Keratinocyte (primary cell): Measurements from ENCODE around the gene LPXN. TPM values are rescaled to one million over a fixed set of nuclear protein-coding genes. Genes with fewer than 3 reads are reported as not detected.

Experiments
- DNase-seq: peaks from one replicate; pipeline ENCODE4 v3.0.0-alpha.2; 2011; ENCODE audit warnings: low read depth, missing footprints, low spot score
- FAIRE-seq: peaks from 2 replicates; lab custom pipeline; 2011; peaks lifted over from hg19 to GRCh38; lab: Jason Lieb, UNC
- H2AFZ ChIP-seq: 2 replicates; pipeline ENCODE4 v1.6.0; 2012; ENCODE audit warnings: low read length, control low read depth, inconsistent platforms; ENCODE audit not compliant: control insufficient read depth
- H3K27ac ChIP-seq: 2 replicates; pipeline ENCODE4 v1.5.1; 2011; ENCODE audit warnings: low read length; ENCODE audit not compliant: control insufficient read depth, insufficient read depth
- H3K27me3 ChIP-seq: 3 replicates; pipeline ENCODE4 v1.6.0; 2011; ENCODE audit warnings: low read length; ENCODE audit not compliant: control insufficient read depth, insufficient read depth; ENCODE audit errors: extremely low read depth
- H3K36me3 ChIP-seq, 2 experiments: 2 replicates in 1 of 2; 3 replicates in 1 of 2; pipeline ENCODE4 v1.5.1; 2011; ENCODE audit warnings: low read length in 2 of 2, mild to moderate bottlenecking in 1 of 2; ENCODE audit not compliant: control insufficient read depth in 2 of 2, insufficient read depth in 2 of 2; ENCODE audit errors: extremely low read depth in 1 of 2
- H3K4me1 ChIP-seq: 3 replicates; pipeline ENCODE4 v1.5.1; 2011; ENCODE audit warnings: low read length; ENCODE audit not compliant: control insufficient read depth, insufficient read depth; ENCODE audit errors: extremely low read depth
- H3K4me2 ChIP-seq: 3 replicates; pipeline ENCODE4 v1.6.0; 2011; ENCODE audit warnings: low read depth, low read length; ENCODE audit not compliant: control insufficient read depth, insufficient read depth; ENCODE audit errors: extremely low read depth
- H3K4me3 ChIP-seq, 3 experiments: fragments of 200-600 bp in 1 of 3; sonication (generic) in 1 of 3; 2 replicates in 2 of 3; 3 replicates in 1 of 3; pipeline ENCODE4 v1.5.1; 2011 to 2016; ENCODE audit warnings: low read length in 3 of 3, mild to moderate bottlenecking in 3 of 3, control low read depth in 2 of 3, inconsistent platforms in 1 of 3, low read depth in 1 of 3, mixed read lengths in 1 of 3, mixed run types in 1 of 3, moderate library complexity in 1 of 3; ENCODE audit not compliant: control insufficient read depth in 2 of 3, insufficient read depth in 2 of 3; ENCODE audit errors: extremely low read depth in 1 of 3
- H3K79me2 ChIP-seq: 2 replicates; pipeline ENCODE4 v1.6.0; 2012; ENCODE audit warnings: low read length; ENCODE audit not compliant: control insufficient read depth, insufficient read depth
- H3K9ac ChIP-seq: 3 replicates; pipeline ENCODE4 v1.6.0; 2011; ENCODE audit warnings: low read length; ENCODE audit not compliant: control insufficient read depth, insufficient read depth; ENCODE audit errors: extremely low read depth
- H3K9me1 ChIP-seq: 3 replicates; pipeline ENCODE4 v1.6.0; 2011; ENCODE audit warnings: low read length; ENCODE audit not compliant: control insufficient read depth, insufficient read depth; ENCODE audit errors: extremely low read depth
- H3K9me3 ChIP-seq: 2 replicates; pipeline ENCODE4 v1.5.1; 2012; ENCODE audit warnings: low read depth, low read length; ENCODE audit not compliant: control insufficient read depth
- H4K20me1 ChIP-seq: 3 replicates; pipeline ENCODE4 v1.6.0; 2011; ENCODE audit warnings: low read length; ENCODE audit not compliant: control insufficient read depth, insufficient read depth; ENCODE audit errors: extremely low read depth
- EZH2 ChIP-seq: IDR thresholded peaks from one replicate; pipeline ENCODE4 v1.6.1; 2012; ENCODE audit warnings: inconsistent platforms, mild to moderate bottlenecking, low read length, moderate library complexity
- dilution Hi-C: fragments of 300-500 bp; cut with MboI; formaldehyde crosslinking; loops from one replicate; pipeline ENCODE4 v1.7.0; 2020; ENCODE audit warnings: low sequenced_read_pairs; ENCODE audit not compliant: extremely low pct_ligation_motif_present
- polyA plus RNA-seq, 5 experiments: library from polyadenylated mRNA; depleted of rRNA in 3 of 5; stranded (reverse) in 3 of 5; stranded (forward) in 1 of 5; unstranded in 1 of 5; fragments of >200 nt; gene quantifications; 1 replicate in 1 of 5; 2 replicates in 3 of 5; 3 replicates in 1 of 5; pipeline versions ENCODE4 v1.2.1 to v1.2.3, GENCODE V29; 2011 to 2012; ENCODE audit warnings: missing spikeins in 2 of 5, low read depth in 1 of 5, low replicate concordance in 1 of 5
- TF ChIP-seq, protein P1 (sequence below), 3 experiments: IDR thresholded peaks in 1 of 3; conservative IDR thresholded peaks in 1 of 3; optimal IDR thresholded peaks in 1 of 3; 2 replicates in 2 of 3; 3 replicates in 1 of 3; pipeline versions ENCODE3 to v1.5.1; 2011; ENCODE audit warnings: low read length in 3 of 3, mild to moderate bottlenecking in 3 of 3, moderate library complexity in 2 of 3, control low read depth in 1 of 3, inconsistent platforms in 1 of 3; ENCODE audit not compliant: insufficient read depth in 2 of 3; ENCODE audit errors: extremely low read depth in 1 of 3

Gene LPXN
- polyA plus RNA-seq, 1 donor (not counting 4 experiments of a cell fraction or from before 2014, with no cell fraction given) = 83.9 TPM

GRCh38 chr11:58576887-58577471, 1.3 kb upstream of the LPXN start:
- Histone ChIP-seq H3K9ac (peak overlapping the region; percentile 100), H3K4me1 (peaks cover 57% of the 10 kb centered on the region), H3K9me1 (no peaks in the 10 kb centered on the region), H3K27ac (peak overlapping the region; percentile 100), H3K79me2 (peaks cover 37% of the 10 kb centered on the region), H3K27me3 (no peaks in the 10 kb centered on the region), H3K36me3 (no peaks in the 10 kb centered on the region), H3K4me3 (peak overlapping the region; percentile 84 to 96 (median 89)), H3K9me3 (no peaks in the 10 kb centered on the region), H4K20me1 (peaks cover 2% of the 10 kb centered on the region), H2AFZ (no peak overlapping the region), H3K4me2 (peak overlapping the region; percentile 97)
- dilution Hi-C loops = no loop called here
- FAIRE-seq (no peak), DNase-seq (no peak)
- TF ChIP-seq, protein P1, sequence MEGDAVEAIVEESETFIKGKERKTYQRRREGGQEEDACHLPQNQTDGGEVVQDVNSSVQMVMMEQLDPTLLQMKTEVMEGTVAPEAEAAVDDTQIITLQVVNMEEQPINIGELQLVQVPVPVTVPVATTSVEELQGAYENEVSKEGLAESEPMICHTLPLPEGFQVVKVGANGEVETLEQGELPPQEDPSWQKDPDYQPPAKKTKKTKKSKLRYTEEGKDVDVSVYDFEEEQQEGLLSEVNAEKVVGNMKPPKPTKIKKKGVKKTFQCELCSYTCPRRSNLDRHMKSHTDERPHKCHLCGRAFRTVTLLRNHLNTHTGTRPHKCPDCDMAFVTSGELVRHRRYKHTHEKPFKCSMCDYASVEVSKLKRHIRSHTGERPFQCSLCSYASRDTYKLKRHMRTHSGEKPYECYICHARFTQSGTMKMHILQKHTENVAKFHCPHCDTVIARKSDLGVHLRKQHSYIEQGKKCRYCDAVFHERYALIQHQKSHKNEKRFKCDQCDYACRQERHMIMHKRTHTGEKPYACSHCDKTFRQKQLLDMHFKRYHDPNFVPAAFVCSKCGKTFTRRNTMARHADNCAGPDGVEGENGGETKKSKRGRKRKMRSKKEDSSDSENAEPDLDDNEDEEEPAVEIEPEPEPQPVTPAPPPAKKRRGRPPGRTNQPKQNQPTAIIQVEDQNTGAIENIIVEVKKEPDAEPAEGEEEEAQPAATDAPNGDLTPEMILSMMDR (optimal IDR thresholded peaks at IDR 0.05 in 1 of 3, IDR thresholded peaks at IDR 0.05 in 1 of 3, conservative IDR thresholded peaks at IDR 0.05 in 1 of 3; ENCODE audit: extremely low read depth in 1 of 3, insufficient read depth in 2 of 3, low read length in 3 of 3) = peak in 2 of 3 experiments; percentile 49 to 50
- no peak for TF ChIP-seq EZH2

GRCh38 chr11:58574881-58575280, 775 bp downstream of the LPXN start:
- Histone ChIP-seq H3K9ac (peak overlapping the region; percentile 71), H3K36me3 (peaks cover 0 to 4% of the 10 kb centered on the region in 2 experiments), H3K79me2 (peaks cover 23% of the 10 kb centered on the region), H4K20me1 (no peaks in the 10 kb centered on the region), H2AFZ (no peak overlapping the region), H3K27me3 (no peaks in the 10 kb centered on the region), H3K9me1 (no peaks in the 10 kb centered on the region), H3K9me3 (no peaks in the 10 kb centered on the region), H3K4me2 (peak overlapping the region; percentile 91), H3K4me1 (peaks cover 44% of the 10 kb centered on the region), H3K27ac (peak overlapping the region; percentile 100), H3K4me3 (peak overlapping the region; percentile 38 to 60 (median 44))
- dilution Hi-C loops = no loop called here
- TF ChIP-seq EZH2 = no peak
- TF ChIP-seq, protein P1 (optimal IDR thresholded peaks at IDR 0.05 in 1 of 3, IDR thresholded peaks at IDR 0.05 in 1 of 3, conservative IDR thresholded peaks at IDR 0.05 in 1 of 3; ENCODE audit: extremely low read depth in 1 of 3, insufficient read depth in 2 of 3, low read length in 3 of 3) = no peak
- DNase-seq = no peak
- peak; percentile 77 for FAIRE-seq
